Measurements from ENCODE around the gene MEDAG. TPM values are rescaled to one million over a fixed set of nuclear protein-coding genes. Genes with fewer than 3 reads are reported as not detected.

Gene MEDAG
- total RNA-seq, 4 donors from 2014 or later: 20.3 to 126 (median 31.7) TPM

DNA sequence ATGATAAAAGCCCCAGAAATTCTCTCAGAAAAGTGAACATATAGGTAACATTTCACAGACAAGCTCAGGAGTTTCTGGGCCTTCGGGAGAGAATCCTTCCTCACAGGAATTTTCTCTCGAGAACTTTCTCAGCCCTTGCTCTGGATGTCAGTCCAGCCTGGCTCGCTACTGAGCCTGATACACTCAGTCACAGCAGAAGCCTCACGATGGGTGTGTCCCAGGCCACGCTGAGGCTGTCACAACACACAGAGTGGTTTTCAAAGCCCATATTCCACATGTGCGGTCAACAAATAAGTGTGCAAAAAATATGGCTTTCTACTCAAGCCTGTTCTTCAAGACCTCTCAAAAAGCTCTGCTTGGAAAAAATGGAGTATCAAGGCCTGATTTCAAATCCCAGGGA is 31.5 kb upstream of the MEDAG start:
- Histone ChIP-seq H3K9me3 (no peaks in the 10 kb centered on the region), H3K36me3 (no peaks in the 10 kb centered on the region), H3K27me3 (no peaks in the 10 kb centered on the region), H3K4me3 (no peak overlapping the region), H3K4me1 (peaks cover 7 to 62% (median 49%) of the 10 kb centered on the region in 4 donors), H3K27ac (replicated peaks in 1 of 4) (no peak overlapping the region)
- TF ChIP-seq POLR2AphosphoS5 (IDR thresholded peaks at IDR 0.05) (peak in 1 of 2 donors; percentile 6), EP300 (IDR thresholded peaks at IDR 0.05) (no peak), POLR2A (IDR thresholded peaks at IDR 0.05; ENCODE audit: low read depth) (no peak)
- TF ChIP-seq, protein P1, sequence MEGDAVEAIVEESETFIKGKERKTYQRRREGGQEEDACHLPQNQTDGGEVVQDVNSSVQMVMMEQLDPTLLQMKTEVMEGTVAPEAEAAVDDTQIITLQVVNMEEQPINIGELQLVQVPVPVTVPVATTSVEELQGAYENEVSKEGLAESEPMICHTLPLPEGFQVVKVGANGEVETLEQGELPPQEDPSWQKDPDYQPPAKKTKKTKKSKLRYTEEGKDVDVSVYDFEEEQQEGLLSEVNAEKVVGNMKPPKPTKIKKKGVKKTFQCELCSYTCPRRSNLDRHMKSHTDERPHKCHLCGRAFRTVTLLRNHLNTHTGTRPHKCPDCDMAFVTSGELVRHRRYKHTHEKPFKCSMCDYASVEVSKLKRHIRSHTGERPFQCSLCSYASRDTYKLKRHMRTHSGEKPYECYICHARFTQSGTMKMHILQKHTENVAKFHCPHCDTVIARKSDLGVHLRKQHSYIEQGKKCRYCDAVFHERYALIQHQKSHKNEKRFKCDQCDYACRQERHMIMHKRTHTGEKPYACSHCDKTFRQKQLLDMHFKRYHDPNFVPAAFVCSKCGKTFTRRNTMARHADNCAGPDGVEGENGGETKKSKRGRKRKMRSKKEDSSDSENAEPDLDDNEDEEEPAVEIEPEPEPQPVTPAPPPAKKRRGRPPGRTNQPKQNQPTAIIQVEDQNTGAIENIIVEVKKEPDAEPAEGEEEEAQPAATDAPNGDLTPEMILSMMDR (IDR thresholded peaks at IDR 0.05): no peak
- intact Hi-C loops (cut with DNase I): no loop called here
- DNase-seq (ENCODE audit: extremely low spot score): no peak
- 86% methylated on average over 6 of the region's 6 CpGs for WGBS

DNA sequence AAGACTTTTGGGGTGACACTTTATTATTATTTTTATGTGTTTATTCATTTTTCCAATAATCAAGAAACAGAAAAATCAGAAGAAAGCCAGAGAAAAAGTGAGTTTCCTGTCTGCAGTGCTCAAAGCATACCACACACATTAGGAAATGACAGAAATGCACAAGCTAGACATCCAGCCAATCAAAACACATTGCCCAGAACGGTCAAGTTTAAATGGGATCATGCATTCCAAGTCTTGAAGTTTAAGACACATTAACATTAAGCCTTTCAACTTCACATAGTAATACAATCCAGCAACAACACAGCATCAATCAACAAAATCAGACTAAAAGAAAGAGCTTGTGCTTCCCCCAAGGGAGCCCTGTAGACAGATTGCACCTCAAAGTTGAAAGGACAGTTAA is 28.7 kb upstream of the MEDAG start:
- H3K9me3 ChIP-seq: no peaks in the 10 kb centered on the region
- no peak overlapping the region for H3K4me3 ChIP-seq
- H3K36me3 ChIP-seq: no peaks in the 10 kb centered on the region
- intact Hi-C loops (cut with DNase I): no loop called here
- DNase-seq (ENCODE audit: extremely low spot score): no peak
- no peaks in the 10 kb centered on the region for H3K27me3 ChIP-seq
- peaks cover 0 to 61% (median 50%) of the 10 kb centered on the region in 4 donors for H3K4me1 ChIP-seq
- TF ChIP-seq POLR2A (IDR thresholded peaks at IDR 0.05; ENCODE audit: low read depth) (no peak), EP300 (IDR thresholded peaks at IDR 0.05) (no peak), POLR2AphosphoS5 (IDR thresholded peaks at IDR 0.05) (no peak)
- TF ChIP-seq, protein P1 (IDR thresholded peaks at IDR 0.05): no peak
- no peak overlapping the region for H3K27ac ChIP-seq (replicated peaks in 1 of 4)
- 21% methylated on average over 1 of the region's 1 CpG for WGBS

DNA sequence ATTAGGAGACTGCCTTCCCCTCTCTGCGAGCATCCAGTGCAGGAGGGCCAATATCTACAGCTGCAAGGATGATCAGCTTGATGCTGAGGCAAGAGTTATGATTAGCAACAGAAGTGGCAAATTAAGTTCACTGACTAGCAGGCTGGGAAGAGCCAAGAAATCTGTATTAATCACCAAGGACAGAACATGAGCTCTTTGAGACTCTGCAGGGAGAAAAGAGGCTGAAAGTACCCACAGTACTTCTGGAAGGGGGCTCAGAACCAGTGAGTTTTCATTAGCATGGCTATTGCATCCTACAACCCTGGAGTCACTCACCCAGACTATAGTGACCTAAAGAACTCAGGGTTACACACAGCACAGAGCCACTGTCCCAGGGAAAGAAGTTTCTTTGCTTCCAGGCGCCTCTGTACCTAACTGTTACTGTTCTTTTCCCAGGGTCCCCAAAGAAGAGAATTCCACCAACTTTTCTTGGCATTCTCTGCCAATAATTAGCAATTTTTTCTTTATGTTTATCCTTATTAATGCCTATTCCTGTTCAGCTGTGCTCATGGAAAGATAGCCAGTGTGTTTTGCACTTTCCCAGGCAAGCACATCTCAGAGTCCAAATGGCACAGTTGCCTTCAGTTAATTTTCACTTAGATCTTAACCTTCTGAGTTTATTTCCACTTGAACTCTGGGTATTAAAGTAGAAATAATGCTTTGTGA is 25.8 kb upstream of the MEDAG start:
- no peaks in the 10 kb centered on the region for H3K27me3 ChIP-seq
- no peaks in the 10 kb centered on the region for H3K9me3 ChIP-seq
- H3K36me3 ChIP-seq: no peaks in the 10 kb centered on the region
- 73% methylated on average over 2 of the region's 2 CpGs for WGBS
- H3K4me3 ChIP-seq: no peak overlapping the region
- peaks cover 0 to 43% (median 35%) of the 10 kb centered on the region in 4 donors for H3K4me1 ChIP-seq
- intact Hi-C loops (cut with DNase I): no loop called here
- TF ChIP-seq, protein P1 (IDR thresholded peaks at IDR 0.05): no peak
- TF ChIP-seq POLR2AphosphoS5 (IDR thresholded peaks at IDR 0.05) (no peak), POLR2A (IDR thresholded peaks at IDR 0.05; ENCODE audit: low read depth) (no peak), EP300 (IDR thresholded peaks at IDR 0.05) (no peak)
- no peak for DNase-seq (ENCODE audit: extremely low spot score)
- H3K27ac ChIP-seq (replicated peaks in 1 of 4): peak overlapping the region; percentile 56 to 80 (median 66)

- Histone ChIP-seq H3K4me3 (no peak overlapping the region), H3K27ac (replicated peaks in 1 of 4) (peak overlapping the region; percentile 56 to 80 (median 66)), H3K9me3 (no peaks in the 10 kb centered on the region), H3K27me3 (no peaks in the 10 kb centered on the region), H3K4me1 (peaks cover 0 to 43% (median 35%) of the 10 kb centered on the region in 4 donors), H3K36me3 (no peaks in the 10 kb centered on the region)
- intact Hi-C loops (cut with DNase I): no loop called here
- WGBS: 56% methylated on average over 4 of the region's 4 CpGs
- TF ChIP-seq POLR2A (IDR thresholded peaks at IDR 0.05; ENCODE audit: low read depth) (no peak), POLR2AphosphoS5 (IDR thresholded peaks at IDR 0.05) (peak; percentile 25 to 65), EP300 (IDR thresholded peaks at IDR 0.05) (peak; percentile 28)
- TF ChIP-seq, protein P1 (IDR thresholded peaks at IDR 0.05): no peak
- DNase-seq (ENCODE audit: extremely low spot score): no peak
Measured at GRCh38 chr13:30880856-30881155, 25.3 kb upstream of the MEDAG start.
